Peyer's patch (tissue), 4 donors: ENCODE measurements around the gene TOP1. TPM values are rescaled to one million over a fixed set of nuclear protein-coding genes. Genes with fewer than 3 reads are reported as not detected.

Source experiments
- DNase-seq, 3 donors: peaks; one replicate each; pipeline ENCODE4 v3.0.0-alpha.2; 2017 to 2019
- H3K27ac ChIP-seq, 4 donors: fragments of 200-600 bp; sonication (generic); one replicate each; pipeline ENCODE4 v1.5.1; 2016 to 2019
- H3K27me3 ChIP-seq, 2 donors: fragments of 200-600 bp; sonication (generic); one replicate each; pipeline ENCODE4 v1.5.1; 2019
- H3K36me3 ChIP-seq, 3 donors: fragments of 200-600 bp; sonication (generic); one replicate each; pipeline ENCODE4 v1.5.1; 2016 to 2019
- H3K4me1 ChIP-seq, 4 donors: fragments of 200-600 bp; sonication (generic); one replicate each; pipeline ENCODE4 v1.5.1; 2016 to 2019
- H3K4me3 ChIP-seq, 4 donors: fragments of 200-600 bp; sonication (generic); 1 replicate in 3 of 4; 2 replicates in 1 of 4; pipeline ENCODE4 v1.5.1; 2016 to 2019; ENCODE audit warnings: mild to moderate bottlenecking in 1 of 4
- H3K9me3 ChIP-seq, 4 donors: fragments of 200-600 bp; sonication (generic); one replicate each; pipeline ENCODE4 v1.5.1; 2016 to 2019; ENCODE audit warnings: mild to moderate bottlenecking in 1 of 4
- CTCF ChIP-seq, 6 experiments: fragments of 450-650 bp in 4 of 6; fragments of 200-600 bp in 2 of 6; sonication (generic) in 1 of 6; IDR thresholded peaks; one replicate each; pipeline ENCODE4 v1.5.1; 2017 to 2019; ENCODE audit warnings: antibody characterized with exemption in 6 of 6, mild to moderate bottlenecking in 3 of 6, moderate library complexity in 1 of 6
- POLR2A ChIP-seq, 2 donors: fragments of 450-650 bp; IDR thresholded peaks; one replicate each; pipeline ENCODE4 v1.5.1; 2017; ENCODE audit warnings: antibody characterized with exemption in 2 of 2, mild to moderate bottlenecking in 2 of 2, moderate library complexity in 2 of 2
- total RNA-seq, 4 donors: library from RNA; depleted of rRNA; stranded (reverse); fragments of >200 nt; gene quantifications; one replicate each; pipeline ENCODE4 v1.1.0, GENCODE V29; 2016

TOP1 gene
- total RNA-seq, 4 donors from 2014 or later, result 34.4 to 72.6 (median 39.8) TPM

GRCh38 chr20:41161886-41162285 is 133.3 kb downstream of the TOP1 start:
- H3K4me1 ChIP-seq, result peaks cover 0 to 20% (median 14%) of the 10 kb centered on the region in 4 donors
- no peak overlapping the region for H3K4me3 ChIP-seq
- no peak for DNase-seq
- H3K27me3 ChIP-seq, result no peaks in the 10 kb centered on the region
- peaks cover 0 to 59% (median 3%) of the 10 kb centered on the region in 3 donors for H3K36me3 ChIP-seq
- TF ChIP-seq CTCF (IDR thresholded peaks at IDR 0.05), result no peak
- no peak for TF ChIP-seq POLR2A (IDR thresholded peaks at IDR 0.05)
- no peak overlapping the region for H3K27ac ChIP-seq
- H3K9me3 ChIP-seq, result no peaks in the 10 kb centered on the region

GRCh38 chr20:41162396-41162795 is 133.8 kb downstream of the TOP1 start:
- H3K27me3 ChIP-seq, result no peaks in the 10 kb centered on the region
- no peak for DNase-seq
- peaks cover 0 to 20% (median 14%) of the 10 kb centered on the region in 4 donors for H3K4me1 ChIP-seq
- TF ChIP-seq POLR2A (IDR thresholded peaks at IDR 0.05) (no peak), CTCF (IDR thresholded peaks at IDR 0.05) (no peak)
- no peak overlapping the region for H3K4me3 ChIP-seq
- H3K36me3 ChIP-seq, result peaks cover 0 to 64% (median 3%) of the 10 kb centered on the region in 3 donors
- H3K9me3 ChIP-seq, result no peaks in the 10 kb centered on the region
- no peak overlapping the region for H3K27ac ChIP-seq

GRCh38 chr20:41163821-41164220 is 135.2 kb downstream of the TOP1 start:
- peaks cover 0 to 78% (median 3%) of the 10 kb centered on the region in 3 donors for H3K36me3 ChIP-seq
- H3K4me1 ChIP-seq, result peaks cover 0 to 7% (median 4%) of the 10 kb centered on the region in 4 donors
- DNase-seq, result no peak
- no peak overlapping the region for H3K27ac ChIP-seq
- H3K4me3 ChIP-seq, result no peak overlapping the region
- H3K9me3 ChIP-seq, result no peaks in the 10 kb centered on the region
- H3K27me3 ChIP-seq, result no peaks in the 10 kb centered on the region
- TF ChIP-seq CTCF (IDR thresholded peaks at IDR 0.05) (no peak), POLR2A (IDR thresholded peaks at IDR 0.05) (no peak)

DNA sequence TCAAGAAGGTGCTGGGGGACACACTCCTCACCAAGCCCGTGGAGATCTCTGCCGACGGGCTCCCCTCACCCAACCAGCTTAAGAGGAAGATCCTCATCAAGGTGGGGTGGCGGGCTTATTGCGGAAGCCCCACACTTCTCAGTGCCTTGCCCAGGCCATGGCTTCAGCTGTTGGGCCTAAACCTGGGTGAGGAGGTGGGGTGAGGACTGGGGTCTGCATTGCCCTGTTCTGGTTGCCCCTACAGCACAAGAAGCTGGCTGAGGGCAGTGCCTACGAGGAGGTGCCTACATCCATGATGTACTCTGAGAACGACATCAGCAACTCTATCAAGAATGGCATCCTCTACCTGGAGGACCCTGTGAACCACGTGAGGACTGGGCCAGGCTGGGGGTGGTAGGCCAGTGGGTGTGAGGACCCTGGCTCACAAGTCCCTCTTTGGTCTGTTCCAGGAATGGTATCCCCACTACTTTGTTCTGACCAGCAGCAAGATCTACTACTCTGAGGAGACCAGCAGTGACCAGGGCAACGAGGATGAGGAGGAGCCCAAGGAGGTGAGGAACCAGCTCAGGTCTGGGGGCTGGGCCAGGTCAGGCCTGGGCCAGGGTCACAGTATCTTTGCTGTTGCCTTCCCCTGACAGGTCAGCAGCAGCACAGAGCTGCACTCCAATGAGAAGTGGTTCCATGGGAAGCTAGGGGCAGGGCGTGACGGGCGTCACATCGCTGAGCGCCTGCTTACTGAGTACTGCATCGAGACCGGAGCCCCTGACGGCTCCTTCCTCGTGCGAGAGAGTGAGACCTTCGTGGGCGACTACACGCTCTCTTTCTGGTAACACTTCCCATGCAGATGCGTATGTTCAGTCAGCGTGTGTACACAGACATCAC is 136.6 kb downstream of the TOP1 start:
- Histone ChIP-seq H3K9me3 (no peaks in the 10 kb centered on the region), H3K4me1 (peaks cover 0 to 6% (median 4%) of the 10 kb centered on the region in 4 donors), H3K4me3 (no peak overlapping the region), H3K27me3 (no peaks in the 10 kb centered on the region), H3K36me3 (peaks cover 0 to 86% (median 3%) of the 10 kb centered on the region in 3 donors), H3K27ac (no peak overlapping the region)
- peak in 1 of 3 donors; percentile 12 for DNase-seq
- no peak for TF ChIP-seq POLR2A (IDR thresholded peaks at IDR 0.05)
- TF ChIP-seq CTCF (IDR thresholded peaks at IDR 0.05), result no peak

DNA sequence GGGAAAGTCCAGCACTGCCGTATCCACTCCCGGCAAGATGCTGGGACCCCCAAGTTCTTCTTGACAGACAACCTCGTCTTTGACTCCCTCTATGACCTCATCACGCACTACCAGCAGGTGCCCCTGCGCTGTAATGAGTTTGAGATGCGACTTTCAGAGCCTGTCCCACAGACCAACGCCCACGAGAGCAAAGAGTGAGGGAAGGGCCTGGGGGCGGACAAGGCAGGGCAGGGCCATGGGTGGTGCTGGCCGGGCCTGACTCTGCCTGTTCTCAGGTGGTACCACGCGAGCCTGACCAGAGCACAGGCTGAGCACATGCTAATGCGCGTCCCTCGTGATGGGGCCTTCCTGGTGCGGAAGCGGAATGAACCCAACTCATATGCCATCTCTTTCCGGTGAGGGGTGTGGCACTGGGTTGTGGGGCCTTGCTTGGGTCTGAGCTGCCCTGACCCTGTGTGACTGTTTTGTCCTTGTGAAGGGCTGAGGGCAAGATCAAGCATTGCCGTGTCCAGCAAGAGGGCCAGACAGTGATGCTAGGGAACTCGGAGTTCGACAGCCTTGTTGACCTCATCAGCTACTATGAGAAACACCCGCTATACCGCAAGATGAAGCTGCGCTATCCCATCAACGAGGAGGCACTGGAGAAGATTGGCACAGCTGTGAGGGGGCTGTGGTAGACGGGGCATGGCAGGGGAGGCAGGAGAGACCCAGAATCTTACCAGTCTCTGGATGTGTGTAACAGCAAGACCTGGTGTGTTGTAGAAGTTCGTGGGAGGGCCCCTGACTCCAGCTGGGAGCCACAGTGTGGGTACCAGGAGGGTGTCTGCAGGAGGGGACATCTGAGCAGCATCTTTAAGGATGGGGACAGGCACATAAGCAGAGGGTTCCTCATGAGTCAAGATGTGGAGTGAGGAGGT is 137.8 kb downstream of the TOP1 start:
- Histone ChIP-seq H3K36me3 (peaks cover 0 to 90% (median 3%) of the 10 kb centered on the region in 3 donors), H3K9me3 (no peaks in the 10 kb centered on the region), H3K27ac (no peak overlapping the region), H3K4me1 (peaks cover 0 to 6% (median 4%) of the 10 kb centered on the region in 4 donors), H3K27me3 (no peaks in the 10 kb centered on the region), H3K4me3 (no peak overlapping the region)
- TF ChIP-seq POLR2A (IDR thresholded peaks at IDR 0.05) (no peak), CTCF (IDR thresholded peaks at IDR 0.05) (no peak)
- DNase-seq, result peak in 2 of 3 donors; percentile 37 to 40
